ENCODE data around the gene KLHL17. TPM values are rescaled to one million over a fixed set of nuclear protein-coding genes. Genes with fewer than 3 reads are reported as not detected.
A peak's percentile ranks its signal among the peaks of the same experiment; 100 is the strongest.

Gene KLHL17
- total and polyA plus RNA-seq, 9 of the 15 experiments (the other 6 are each of a cell fraction or from before 2014, with no cell fraction given) = 0.14 to 84.8 (median 13.0) TPM

DNA sequence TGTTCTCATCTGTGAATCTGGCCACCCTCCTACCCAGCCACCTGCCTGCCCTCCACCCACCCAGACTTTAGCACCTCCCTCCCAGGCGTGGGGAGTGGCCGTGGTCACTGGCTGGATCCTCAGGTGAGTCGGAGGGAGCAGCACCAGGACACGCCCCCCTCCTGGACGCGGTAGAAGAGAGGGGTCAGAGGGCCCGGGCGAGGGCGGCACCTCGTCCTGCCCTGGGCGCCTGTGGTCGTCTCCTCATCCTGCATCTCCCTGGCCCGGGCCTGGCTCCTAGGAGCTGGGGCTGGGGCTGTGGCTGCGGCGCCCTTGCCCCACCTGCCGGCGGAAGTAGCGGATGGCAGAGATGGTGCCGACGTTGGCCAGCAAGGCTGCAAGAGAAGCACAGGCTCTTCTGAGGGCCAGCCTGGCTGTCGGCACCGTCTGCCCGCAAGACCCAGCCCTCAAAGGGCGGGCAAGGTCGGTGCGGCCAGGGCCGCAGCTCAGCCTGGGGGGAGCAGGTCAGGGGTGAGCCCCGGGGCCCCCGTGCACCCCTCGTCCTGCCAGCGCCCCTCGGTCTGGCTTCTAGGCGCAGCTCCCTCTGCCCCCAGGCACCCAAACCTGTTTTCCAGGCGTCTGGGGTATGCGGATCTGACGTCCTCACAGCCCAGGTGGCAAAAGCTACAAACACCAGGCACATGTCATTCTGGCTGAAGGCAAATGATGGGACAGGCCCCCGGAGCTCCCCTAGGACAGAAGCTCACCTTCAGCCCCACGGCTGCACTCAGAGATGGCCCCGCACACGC is 15.7 kb downstream of the KLHL17 start (continued):
- TF ChIP-seq SMAD4 (CRISPR knock-in tag; conservative IDR thresholded peaks at IDR 0.05) (0 out of 2 replicates have a peak, but pooled peaks have one; percentile 18), YY1 (IDR thresholded peaks at IDR 0.05; ENCODE audit: borderline replicate concordance in 1 of 3, control insufficient read depth in 1 of 3, extremely low read depth in 1 of 3, insufficient read depth in 3 of 3, insufficient read length in 1 of 3, insufficient replicate concordance in 2 of 3, low read depth in 1 of 3, low read length in 2 of 3) (peak in 1 of 3 experiments; percentile 15), RAD21 (CRISPR knock-in tag; conservative IDR thresholded peaks at IDR 0.05 in 1 of 2, IDR thresholded peaks at IDR 0.05 in 1 of 2) (peak; percentile 66 to 74), CXXC5 (CRISPR knock-in tag; IDR thresholded peaks at IDR 0.05) (peak; percentile 29; the same call in 1 of the 2 replicates), ARID1B (IDR thresholded peaks at IDR 0.05) (no peak), TAF7 (tag; IDR thresholded peaks at IDR 0.05) (no peak), SMC3 (conservative IDR thresholded peaks at IDR 0.05; ENCODE audit: insufficient read depth, low read depth, low read length) (peak; percentile 71), CBFB (CRISPR knock-in tag; IDR thresholded peaks at IDR 0.05) (peak; percentile 50; the same call in 1 of the 2 replicates), TEAD1 (CRISPR knock-in tag; IDR thresholded peaks at IDR 0.05) (0 out of 4 replicates have a peak, but pooled peaks of 1 of the 2 experiments have one; percentile 47), PHF21A (IDR thresholded peaks at IDR 0.05; ENCODE audit: borderline replicate concordance, low read depth) (peak; percentile 65; the same call in 1 of the 2 replicates), ETV1 (tag; conservative IDR thresholded peaks at IDR 0.05; ENCODE audit: low read depth) (0 out of 2 replicates have a peak, but pooled peaks have one; percentile 30), STAG1 (CRISPR knock-in tag; IDR thresholded peaks at IDR 0.05; ENCODE audit: borderline replicate concordance) (peak; percentile 63; the same call in 1 of the 2 replicates), SRSF9 (IDR thresholded peaks at IDR 0.05; ENCODE audit: borderline replicate concordance, low read depth, low read length) (no peak), HNRNPL (IDR thresholded peaks at IDR 0.05; ENCODE audit: low read depth, low read length) (peak; percentile 74; the same call in 1 of the 2 replicates), ATF1 (CRISPR knock-in tag; IDR thresholded peaks at IDR 0.05) (no peak), ATF1 (tag; IDR thresholded peaks at IDR 0.05) (peak; percentile 35), ZBTB1 (CRISPR knock-in tag; IDR thresholded peaks at IDR 0.05; ENCODE audit: borderline replicate concordance, low read depth) (peak; percentile 55; the same call in 1 of the 2 replicates)
- TF ChIP-seq, protein P1, sequence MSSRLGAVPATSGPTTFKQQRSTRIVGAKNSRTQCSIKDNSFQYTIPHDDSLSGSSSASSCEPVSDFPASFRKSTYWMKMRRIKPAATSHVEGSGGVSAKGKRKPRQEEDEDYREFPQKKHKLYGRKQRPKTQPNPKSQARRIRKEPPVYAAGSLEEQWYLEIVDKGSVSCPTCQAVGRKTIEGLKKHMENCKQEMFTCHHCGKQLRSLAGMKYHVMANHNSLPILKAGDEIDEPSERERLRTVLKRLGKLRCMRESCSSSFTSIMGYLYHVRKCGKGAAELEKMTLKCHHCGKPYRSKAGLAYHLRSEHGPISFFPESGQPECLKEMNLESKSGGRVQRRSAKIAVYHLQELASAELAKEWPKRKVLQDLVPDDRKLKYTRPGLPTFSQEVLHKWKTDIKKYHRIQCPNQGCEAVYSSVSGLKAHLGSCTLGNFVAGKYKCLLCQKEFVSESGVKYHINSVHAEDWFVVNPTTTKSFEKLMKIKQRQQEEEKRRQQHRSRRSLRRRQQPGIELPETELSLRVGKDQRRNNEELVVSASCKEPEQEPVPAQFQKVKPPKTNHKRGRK (tag; IDR thresholded peaks at IDR 0.05) = no peak
- TF ChIP-seq, protein P2, sequence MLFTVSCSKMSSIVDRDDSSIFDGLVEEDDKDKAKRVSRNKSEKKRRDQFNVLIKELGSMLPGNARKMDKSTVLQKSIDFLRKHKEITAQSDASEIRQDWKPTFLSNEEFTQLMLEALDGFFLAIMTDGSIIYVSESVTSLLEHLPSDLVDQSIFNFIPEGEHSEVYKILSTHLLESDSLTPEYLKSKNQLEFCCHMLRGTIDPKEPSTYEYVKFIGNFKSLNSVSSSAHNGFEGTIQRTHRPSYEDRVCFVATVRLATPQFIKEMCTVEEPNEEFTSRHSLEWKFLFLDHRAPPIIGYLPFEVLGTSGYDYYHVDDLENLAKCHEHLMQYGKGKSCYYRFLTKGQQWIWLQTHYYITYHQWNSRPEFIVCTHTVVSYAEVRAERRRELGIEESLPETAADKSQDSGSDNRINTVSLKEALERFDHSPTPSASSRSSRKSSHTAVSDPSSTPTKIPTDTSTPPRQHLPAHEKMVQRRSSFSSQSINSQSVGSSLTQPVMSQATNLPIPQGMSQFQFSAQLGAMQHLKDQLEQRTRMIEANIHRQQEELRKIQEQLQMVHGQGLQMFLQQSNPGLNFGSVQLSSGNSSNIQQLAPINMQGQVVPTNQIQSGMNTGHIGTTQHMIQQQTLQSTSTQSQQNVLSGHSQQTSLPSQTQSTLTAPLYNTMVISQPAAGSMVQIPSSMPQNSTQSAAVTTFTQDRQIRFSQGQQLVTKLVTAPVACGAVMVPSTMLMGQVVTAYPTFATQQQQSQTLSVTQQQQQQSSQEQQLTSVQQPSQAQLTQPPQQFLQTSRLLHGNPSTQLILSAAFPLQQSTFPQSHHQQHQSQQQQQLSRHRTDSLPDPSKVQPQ (CRISPR knock-in tag; IDR thresholded peaks at IDR 0.05; ENCODE audit: borderline replicate concordance) = no peak
- TF ChIP-seq, protein P3, sequence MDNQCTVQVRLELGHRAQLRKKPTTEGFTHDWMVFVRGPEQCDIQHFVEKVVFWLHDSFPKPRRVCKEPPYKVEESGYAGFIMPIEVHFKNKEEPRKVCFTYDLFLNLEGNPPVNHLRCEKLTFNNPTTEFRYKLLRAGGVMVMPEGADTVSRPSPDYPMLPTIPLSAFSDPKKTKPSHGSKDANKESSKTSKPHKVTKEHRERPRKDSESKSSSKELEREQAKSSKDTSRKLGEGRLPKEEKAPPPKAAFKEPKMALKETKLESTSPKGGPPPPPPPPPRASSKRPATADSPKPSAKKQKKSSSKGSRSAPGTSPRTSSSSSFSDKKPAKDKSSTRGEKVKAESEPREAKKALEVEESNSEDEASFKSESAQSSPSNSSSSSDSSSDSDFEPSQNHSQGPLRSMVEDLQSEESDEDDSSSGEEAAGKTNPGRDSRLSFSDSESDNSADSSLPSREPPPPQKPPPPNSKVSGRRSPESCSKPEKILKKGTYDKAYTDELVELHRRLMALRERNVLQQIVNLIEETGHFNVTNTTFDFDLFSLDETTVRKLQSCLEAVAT (IDR thresholded peaks at IDR 0.05) = no peak
